GM18520 (cell line): ENCODE results near the gene TECTB.

Experiments
- ATAC-seq: cut with Tn5 transposase; IDR thresholded peaks from one replicate; pipeline ENCODE4 v1.9.1; 2021; ENCODE audit not compliant: unreplicated experiment

The TECTB gene

GRCh38 chr10:112307358-112308124 is 24.3 kb downstream of the TECTB start:
- ATAC-seq: no peak

GRCh38 chr10:112308125-112308502 is 24.9 kb downstream of the TECTB start:
- no peak for ATAC-seq

GRCh38 chr10:112311481-112311880 is 28.3 kb downstream of the TECTB start:
- ATAC-seq: no peak

- ATAC-seq: no peak
Observed at GRCh38 chr10:112313234-112313633, 30.0 kb downstream of the TECTB start.

GRCh38 chr10:112313911-112314310 is 30.7 kb downstream of the TECTB start:
- no peak for ATAC-seq

- ATAC-seq: peak; percentile 52
Observed at GRCh38 chr10:112314822-112315474, 31.7 kb downstream of the TECTB start.

GRCh38 chr10:112327678-112328077 is 44.5 kb downstream of the TECTB start:
- no peak for ATAC-seq

- ATAC-seq: no peak
Observed at GRCh38 chr10:112330162-112330561, 47.0 kb downstream of the TECTB start.

- no peak for ATAC-seq
Observed at GRCh38 chr10:112330607-112331160, 47.5 kb downstream of the TECTB start.

- no peak for ATAC-seq
Observed at GRCh38 chr10:112332022-112332421, 48.8 kb downstream of the TECTB start.

- no peak for ATAC-seq
Observed at GRCh38 chr10:112332509-112333228, 49.5 kb downstream of the TECTB start.

- no peak for ATAC-seq
Observed at GRCh38 chr10:112333452-112333851, 50.3 kb downstream of the TECTB start.

- no peak for ATAC-seq
Observed at GRCh38 chr10:112335111-112335867, 52.1 kb downstream of the TECTB start.

- no peak for ATAC-seq
Observed at GRCh38 chr10:112335868-112336265, 52.7 kb downstream of the TECTB start.

- no peak for ATAC-seq
Observed at GRCh38 chr10:112336556-112337201, 53.5 kb downstream of the TECTB start.

GRCh38 chr10:112338957-112339356 is 55.8 kb downstream of the TECTB start:
- no peak for ATAC-seq

GRCh38 chr10:112340601-112341000 is 57.4 kb downstream of the TECTB start:
- no peak for ATAC-seq

GRCh38 chr10:112343056-112343806 is 60.0 kb downstream of the TECTB start:
- ATAC-seq: no peak

- no peak for ATAC-seq
Observed at GRCh38 chr10:112344261-112344660, 61.1 kb downstream of the TECTB start.

- ATAC-seq: no peak
Observed at GRCh38 chr10:112345202-112345601, 62.0 kb downstream of the TECTB start.
